SK-N-SH (cell line): ENCODE results near the gene FAM110A. TPM values are rescaled to one million over a fixed set of nuclear protein-coding genes. Genes with fewer than 3 reads are reported as not detected.

Experiments
- CTCF ChIA-PET: fragments of 300-600, 350-600 bp; formaldehyde crosslinking; extraction: SDS; loops from one replicate; lab custom pipeline; 2021; lab: Yijun Ruan, JAX
- POLR2A ChIA-PET: fragments of 350-600 bp; sonication (Branson Sonifier 250); formaldehyde crosslinking; extraction: SDS; loops from one replicate; lab custom pipeline; 2020; ENCODE audit warnings: antibody characterized with exemption, inconsistent platforms; lab: Yijun Ruan, JAX
- DNase-seq: peaks from one replicate; pipeline ENCODE4 v3.0.0; 2012
- H2AFZ ChIP-seq: fragments of 200-600 bp; sonication (generic); 2 replicates; pipeline ENCODE4 v1.8.1; 2016; ENCODE audit warnings: antibody characterized with exemption, mild to moderate bottlenecking, low read depth
- H3F3A ChIP-seq: fragments of 200-600 bp; sonication (generic); replicated peaks from 2 replicates; pipeline ENCODE3; 2016; ENCODE audit warnings: antibody characterized with exemption, mild to moderate bottlenecking; ENCODE audit not compliant: insufficient read depth
- H3K27ac ChIP-seq, 2 experiments: fragments of 200-500 bp in 1 of 2; fragments of 200-600 bp in 1 of 2; sonication (Bioruptor generic) in 1 of 2; sonication (generic), shearing (Covaris generic) in 1 of 2; 2 replicates each; pipeline versions ENCODE4 v1.5.1 to v1.6.1; 2014 to 2016; ENCODE audit warnings: low read depth in 2 of 2, inconsistent platforms in 1 of 2, low read length in 1 of 2, mild to moderate bottlenecking in 1 of 2, mixed read lengths in 1 of 2
- H3K27me3 ChIP-seq: fragments of 200-600 bp; sonication (generic), shearing (Covaris generic); 2 replicates; pipeline ENCODE4 v1.6.1; 2016; ENCODE audit warnings: mixed run types; ENCODE audit not compliant: insufficient read depth
- H3K36me3 ChIP-seq, 2 experiments: fragments of 200-500 bp in 1 of 2; fragments of 200-600 bp in 1 of 2; sonication (Bioruptor generic) in 1 of 2; sonication (generic) in 1 of 2; replicated peaks in 1 of 2; 2 replicates each; pipeline versions ENCODE3 to v1.5.1; 2014 to 2016; ENCODE audit warnings: low read length in 1 of 2, mild to moderate bottlenecking in 1 of 2; ENCODE audit not compliant: insufficient read depth in 2 of 2, control insufficient read depth in 1 of 2
- H3K4me1 ChIP-seq, 2 experiments: fragments of 200-500 bp in 1 of 2; fragments of 200-600 bp in 1 of 2; sonication (Bioruptor generic) in 1 of 2; sonication (generic), shearing (Covaris generic) in 1 of 2; 2 replicates each; pipeline versions ENCODE4 v1.5.1 to v1.6.1; 2014 to 2016; ENCODE audit warnings: low read depth in 1 of 2, low read length in 1 of 2, mixed run types in 1 of 2; ENCODE audit not compliant: insufficient read depth in 2 of 2, control insufficient read depth in 1 of 2
- H3K4me2 ChIP-seq: fragments of 200-600 bp; sonication (generic), shearing (Covaris generic); 2 replicates; pipeline ENCODE4 v1.6.1; 2017; ENCODE audit warnings: mixed run types
- H3K4me3 ChIP-seq, 2 experiments: fragments of 200-500 bp in 1 of 2; fragments of 200-600 bp in 1 of 2; sonication (Bioruptor generic) in 1 of 2; sonication (generic), shearing (Covaris generic) in 1 of 2; 2 replicates each; pipeline versions ENCODE4 v1.5.1 to v1.8.1; 2014 to 2016; ENCODE audit warnings: low read depth in 2 of 2, inconsistent platforms in 1 of 2, low read length in 1 of 2, mild to moderate bottlenecking in 1 of 2, mixed read lengths in 1 of 2, moderate library complexity in 1 of 2
- H3K79me2 ChIP-seq: fragments of 200-600 bp; sonication (generic); 2 replicates; pipeline ENCODE4 v1.8.1; 2017; ENCODE audit warnings: mild to moderate bottlenecking; ENCODE audit not compliant: insufficient read depth
- H3K9ac ChIP-seq: fragments of 200-600 bp; sonication (generic); 2 replicates; pipeline ENCODE4 v1.6.1; 2017; ENCODE audit warnings: mixed run types
- H3K9me2 ChIP-seq: fragments of 200-600 bp; sonication (generic); 2 replicates; pipeline ENCODE4 v1.6.1; 2017; ENCODE audit warnings: mixed run types
- H3K9me3 ChIP-seq: fragments of 200-600 bp; sonication (generic); 2 replicates; pipeline ENCODE4 v1.6.1; 2017; ENCODE audit warnings: mixed run types, mild to moderate bottlenecking, moderate library complexity
- H4K20me1 ChIP-seq: fragments of 200-600 bp; sonication (generic); 2 replicates; pipeline ENCODE4 v1.6.1; 2017; ENCODE audit warnings: mild to moderate bottlenecking, mixed run types; ENCODE audit not compliant: insufficient read depth
- CTCF ChIP-seq: fragments of 200-600 bp; sonication (generic); IDR thresholded peaks from 2 replicates; pipeline ENCODE4 v1.6.1; 2017; ENCODE audit warnings: antibody characterized with exemption, mild to moderate bottlenecking, moderate library complexity
- ELF1 ChIP-seq: IDR thresholded peaks from 2 replicates; pipeline ENCODE4 v1.4.0; 2012
- EP300 ChIP-seq, 2 experiments: IDR thresholded peaks; 2 replicates each; pipeline versions ENCODE4 v1.4.0 to v1.6.1; 2012; ENCODE audit warnings: borderline replicate concordance in 1 of 2, low read depth in 1 of 2, low read length in 1 of 2
- GABPA ChIP-seq: IDR thresholded peaks from 2 replicates; pipeline ENCODE4 v1.4.0; 2012; ENCODE audit warnings: low read depth, mild to moderate bottlenecking
- MAX ChIP-seq: IDR thresholded peaks from 2 replicates; pipeline ENCODE4 v1.4.0; 2012; ENCODE audit warnings: low read depth
- MXI1 ChIP-seq: IDR thresholded peaks from 2 replicates; pipeline ENCODE4 v1.6.1; 2012; ENCODE audit warnings: mild to moderate bottlenecking, low read depth, low read length, improper control_type of control experiment
- NFIC ChIP-seq: IDR thresholded peaks from 2 replicates; pipeline ENCODE4 v1.4.0; 2012; ENCODE audit warnings: borderline replicate concordance
- NRF1 ChIP-seq: IDR thresholded peaks from 2 replicates; pipeline ENCODE4 v1.6.1; 2012; ENCODE audit warnings: low read depth, mild to moderate bottlenecking, low read length
- PBX3 ChIP-seq: IDR thresholded peaks from 2 replicates; pipeline ENCODE4; 2012
- POLR2AphosphoS5 ChIP-seq: IDR thresholded peaks from 2 replicates; pipeline ENCODE4 v1.6.1; 2012; ENCODE audit warnings: low read depth, low read length
- RFX5 ChIP-seq: IDR thresholded peaks from 2 replicates; pipeline ENCODE4 v1.6.1; 2012; ENCODE audit warnings: mild to moderate bottlenecking, improper control_type of control experiment, low read length
- SMC3 ChIP-seq: IDR thresholded peaks from 2 replicates; pipeline ENCODE4 v1.6.1; 2012; ENCODE audit warnings: low read depth, low read length, improper control_type of control experiment
- TCF12 ChIP-seq: IDR thresholded peaks from 2 replicates; pipeline ENCODE4 v1.4.0; 2012
- TEAD4 ChIP-seq: IDR thresholded peaks from 2 replicates; pipeline ENCODE4 v1.4.0; 2012; ENCODE audit warnings: mild to moderate bottlenecking, borderline replicate concordance; ENCODE audit not compliant: insufficient read depth
- USF1 ChIP-seq: IDR thresholded peaks from 2 replicates; pipeline ENCODE4 v1.4.0; 2012; ENCODE audit warnings: low read depth, borderline replicate concordance
- WGBS: methylation state at CpG from one replicate; pipeline ENCODE4 v1.1.6; 2017; ENCODE audit warnings: low lambda C conversion rate; 5-methylcytosine and 5-hydroxymethylcytosine counted together
- polyA plus RNA-seq, 3 experiments: library from polyadenylated mRNA; depleted of rRNA; stranded (reverse); fragments of >200 nt; gene quantifications; 2 replicates each; pipeline ENCODE4 v1.2.3, GENCODE V29; 2012

FAM110A gene
- polyA plus RNA-seq, 1 of the 3 experiments (the other 2 are of a cell fraction), result 3.8 TPM

- ChIA-PET POLR2A (no interaction called here), CTCF (interaction anchor here (0.6 to 2.1 kb wide), 5 partner anchors 7 to 367 kb away, joined by 3 to 9 read pairs (median 4); no protein-coding TSS in a partner anchor)
- Histone ChIP-seq H3K4me3 (no peak overlapping the region), H3K9me2 (no peaks in the 10 kb centered on the region), H3K27me3 (no peaks in the 10 kb centered on the region), H3K36me3 (peaks cover 0 to 4% of the 10 kb centered on the region in 2 experiments), H3K79me2 (peaks cover 12% of the 10 kb centered on the region; the same call in 1 of the 2 replicates), H3K9ac (no peak overlapping the region), H3K9me3 (no peaks in the 10 kb centered on the region), H3K27ac (no peak overlapping the region; a peak in 1 of 4 replicates), H3F3A (no peaks in the 10 kb centered on the region), H4K20me1 (no peaks in the 10 kb centered on the region), H3K4me1 (peaks cover 0 to 48% of the 10 kb centered on the region in 2 experiments; a peak in 1 of 4 replicates), H3K4me2 (no peak overlapping the region), H2AFZ (no peak overlapping the region)
- WGBS, result 90% methylated on average over 11 of the region's 11 CpGs
- TF ChIP-seq PBX3 (no peak), TCF12 (no peak), RFX5 (no peak), EP300 (IDR thresholded peaks at IDR 0.05; ENCODE audit: borderline replicate concordance in 1 of 2, low read depth in 1 of 2, low read length in 1 of 2) (no peak), POLR2AphosphoS5 (no peak), NRF1 (no peak), MAX (no peak), TEAD4 (no peak), USF1 (no peak), NFIC (no peak), ELF1 (no peak), GABPA (no peak), SMC3 (no peak), MXI1 (no peak), CTCF (no peak)
- DNase-seq, result no peak
Measured at GRCh38 chr20:845941-846893, 12.7 kb downstream of the FAM110A start.
